Cardiac septum (tissue), 1 donor: ENCODE results near the gene CALHM5. TPM values are rescaled to one million over a fixed set of nuclear protein-coding genes. Genes with fewer than 3 reads are reported as not detected.

Experiments used
- DNase-seq: peaks from one replicate; pipeline ENCODE4 v3.0.0-alpha.2; 2020; ENCODE audit warnings: low spot score
- intact Hi-C: fragments of 100-400 bp; cut with DNase I; formaldehyde crosslinking; loops from one replicate; pipeline ENCODE4 v1.14.0; 2022
- total RNA-seq: library from RNA; stranded (reverse); fragmentation: NEBNext Ultra II Directional; extraction: Animal tissue kit (Norgen Biotek cat#: 25700); gene quantifications from one replicate; pipeline ENCODE4 v1.2.1, GENCODE V29; 2021
- donor health status: DM: no; HTN: no; CAD: no.

The CALHM5 gene
- total RNA-seq, 1 donor from 2014 or later, result 1.7 TPM

GRCh38 chr6:116535109-116535508 lies 23.7 kb downstream of the CALHM5 start:
- DNase-seq, result no peak
- intact Hi-C loops, result loop anchor here (5.0 to 10.0 kb wide), 3 partner anchors 37 to 320 kb away; partner anchors contain the start of gene RWDD1

DNA sequence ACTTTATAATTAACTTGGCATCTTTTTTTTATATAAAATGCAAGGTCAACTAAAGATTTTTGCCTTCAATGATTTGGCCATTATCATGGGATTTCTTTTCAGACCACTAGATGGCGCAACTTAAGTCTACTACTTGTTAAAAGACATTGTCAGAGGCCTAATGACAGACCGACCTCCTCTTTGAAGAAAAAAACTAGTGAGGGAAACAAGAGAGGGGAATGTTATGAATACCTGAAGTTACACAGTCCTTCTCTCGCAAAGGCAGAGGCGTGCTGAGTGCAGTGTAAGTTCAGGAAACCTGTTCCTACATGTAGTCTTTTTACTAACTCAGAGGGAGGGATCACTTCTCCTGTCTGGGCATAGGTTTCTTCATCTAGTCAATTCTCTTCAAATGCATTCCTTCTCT lies 24.8 kb downstream of the CALHM5 start:
- intact Hi-C loops, result loop anchor here (2.0 to 10.0 kb wide), 4 partner anchors 25 to 321 kb away; partner anchors contain the start of gene RWDD1
- no peak for DNase-seq

DNA sequence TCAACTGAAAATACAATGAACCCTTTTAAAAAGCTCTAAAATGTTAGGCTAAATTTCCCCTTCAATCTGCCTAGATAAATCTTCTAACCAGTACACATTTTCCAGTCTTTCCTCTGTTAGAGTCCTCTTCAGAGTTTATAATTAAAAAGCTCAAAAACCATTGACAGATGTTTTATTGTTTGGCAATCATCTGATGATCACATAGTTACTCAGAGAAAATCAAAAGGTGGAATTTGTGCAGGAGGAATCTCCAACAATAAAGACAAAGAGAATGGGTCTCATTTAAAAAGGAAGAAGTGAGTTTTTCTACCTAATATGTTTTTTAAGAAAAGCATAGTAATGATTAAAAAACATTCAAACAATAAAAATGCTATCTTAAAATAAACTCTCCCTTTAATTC lies 31.0 kb downstream of the CALHM5 start:
- intact Hi-C loops, result no loop called here
- no peak for DNase-seq

DNA sequence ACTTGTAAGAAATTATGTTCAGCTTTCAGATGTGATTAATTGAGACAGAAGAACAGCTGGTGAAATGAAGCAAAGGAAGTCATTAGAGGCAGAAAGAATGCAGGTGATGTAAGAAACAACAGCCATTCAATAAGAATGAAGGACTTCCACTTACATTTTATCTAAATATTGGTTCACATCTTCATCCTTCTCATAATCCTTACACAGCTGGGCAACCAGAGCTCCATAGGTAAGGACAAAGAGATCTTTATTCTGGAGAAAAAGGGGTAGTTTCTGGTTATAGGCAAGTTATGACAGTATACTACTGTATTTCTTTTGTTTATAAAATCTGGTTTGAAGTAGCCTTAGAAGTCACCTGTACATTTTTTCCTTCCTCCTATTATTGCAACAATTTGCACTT lies 31.7 kb downstream of the CALHM5 start:
- intact Hi-C loops, result no loop called here
- no peak for DNase-seq

GRCh38 chr6:116545651-116546050 lies 34.2 kb downstream of the CALHM5 start, which contains the start of gene TRAPPC3L:
Gene TRAPPC3L (minus strand): TSS chr6:116545684. CDS start chr6:116545514, 170 bp downstream.
- intact Hi-C loops, result no loop called here

GRCh38 chr6:116547358-116547757 lies 35.9 kb downstream of the CALHM5 start:
- intact Hi-C loops, result no loop called here
- DNase-seq, result no peak

More at GRCh38 chr6:116545651-116546050, 34.2 kb downstream of the CALHM5 start, which contains the start of gene TRAPPC3L:
- DNase-seq, result no peak

DNA sequence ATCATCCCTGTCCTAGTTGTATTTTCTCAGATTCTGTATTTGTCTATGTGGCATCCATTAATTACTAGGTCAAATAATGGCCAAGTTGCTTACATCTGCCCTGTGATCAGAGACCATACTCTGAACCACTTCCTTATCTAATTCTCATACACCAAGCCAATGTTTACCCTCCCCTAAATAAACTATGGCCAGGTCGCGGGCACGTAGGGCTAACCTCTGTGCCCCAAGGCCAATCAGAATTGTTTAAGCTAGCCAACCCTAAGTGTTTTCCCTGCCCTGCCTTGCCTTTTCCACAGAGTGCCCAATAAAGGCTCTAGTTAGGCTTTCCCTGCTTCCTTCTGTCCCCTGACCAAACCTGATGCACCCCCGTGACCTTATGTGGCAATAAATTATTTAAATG lies 39.4 kb downstream of the CALHM5 start:
- intact Hi-C loops, result no loop called here
- no peak for DNase-seq

GRCh38 chr6:116553451-116553850 lies 42.0 kb downstream of the CALHM5 start, which contains the start of gene CALHM4:
Gene CALHM4 (plus strand): TSS chr6:116553751. CDS start chr6:116553794, 43 bp downstream.
- intact Hi-C loops, result no loop called here
- DNase-seq, result no peak

GRCh38 chr6:116556065-116556464 lies 44.6 kb downstream of the CALHM5 start:
- no peak for DNase-seq
- intact Hi-C loops, result no loop called here

DNA sequence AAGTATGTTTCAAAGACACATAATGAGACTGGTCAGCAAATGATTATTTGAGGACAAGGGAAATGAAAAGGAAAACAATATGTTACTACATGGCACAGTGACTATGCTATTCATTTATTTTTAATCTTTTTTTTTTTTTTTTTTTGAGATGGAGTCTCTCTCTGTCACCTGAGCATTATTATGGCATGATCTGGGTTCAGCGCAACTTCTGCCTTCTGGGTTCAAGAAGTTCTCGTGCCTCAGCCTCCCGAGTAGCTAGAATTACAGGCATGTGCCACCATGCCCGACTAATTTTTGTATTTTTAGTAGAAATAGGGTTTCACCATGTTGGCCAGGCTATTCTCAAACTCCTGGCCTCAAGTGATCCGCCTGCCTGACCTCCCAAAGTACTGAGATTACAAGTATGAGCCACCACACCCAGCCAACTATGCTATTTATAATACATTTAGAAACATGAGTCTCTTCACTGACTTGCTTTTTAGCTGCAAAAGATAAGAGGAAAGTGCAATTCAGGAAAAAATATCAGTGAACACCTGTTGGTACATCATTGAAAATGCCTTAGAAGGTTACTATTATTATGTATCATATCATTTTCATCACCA lies 45.5 kb downstream of the CALHM5 start:
- intact Hi-C loops, result no loop called here
- DNase-seq, result no peak

DNA sequence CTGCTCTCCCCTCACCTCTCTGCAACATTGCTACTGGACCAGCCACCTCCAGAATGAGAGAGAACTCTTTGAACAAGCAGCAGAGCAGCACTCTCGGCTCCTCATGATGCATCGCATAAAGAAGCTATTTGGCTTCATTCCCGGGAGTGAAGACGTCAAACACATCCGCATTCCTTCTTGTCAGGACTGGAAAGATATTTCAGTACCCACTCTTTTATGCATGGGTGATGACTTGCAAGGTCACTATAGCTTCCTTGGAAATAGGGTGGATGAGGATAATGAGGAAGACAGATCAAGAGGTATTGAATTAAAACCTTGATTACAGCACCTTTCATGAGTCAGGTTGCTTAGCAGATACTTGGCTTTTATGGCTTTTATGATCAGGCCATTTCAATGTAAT lies 46.5 kb downstream of the CALHM5 start:
- intact Hi-C loops, result no loop called here
- no peak for DNase-seq

GRCh38 chr6:116560130-116560529 lies 48.7 kb downstream of the CALHM5 start:
- intact Hi-C loops, result loop anchor here (2.0 kb wide), 1 partner anchor 23 kb away; no protein-coding TSS in a partner anchor
- DNase-seq, result no peak

DNA sequence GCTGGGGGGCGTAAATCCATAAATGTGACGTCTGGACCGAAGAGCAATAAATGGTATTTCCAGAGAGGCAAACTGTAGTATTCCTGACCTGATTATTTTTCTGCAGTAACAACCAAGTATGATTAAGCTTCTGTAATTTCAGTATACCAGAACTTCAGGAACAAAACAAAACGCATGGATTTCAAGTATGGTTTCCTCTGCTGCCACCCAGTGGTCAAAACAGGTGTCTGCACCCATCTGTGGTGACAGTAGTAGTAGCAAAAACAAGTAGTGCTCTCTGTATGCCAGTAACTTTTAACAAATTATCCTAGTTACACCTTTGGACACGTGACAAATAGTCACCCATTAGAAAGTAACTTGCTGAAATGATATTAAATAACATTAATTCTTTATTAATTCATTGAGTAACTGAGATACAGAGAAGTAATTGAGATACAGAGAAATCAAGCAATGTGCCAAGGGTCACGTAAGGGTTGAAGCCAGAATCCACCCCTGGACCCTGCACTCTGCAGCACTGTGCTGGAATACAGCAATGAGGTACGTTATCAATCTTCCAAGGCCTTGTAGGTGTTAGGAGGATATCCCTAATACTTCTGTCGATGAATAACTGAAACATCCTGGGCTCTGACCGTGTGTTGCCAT lies 50.1 kb downstream of the CALHM5 start:
- intact Hi-C loops, result loop anchor here (2.0 kb wide), 1 partner anchor 25 kb away; no protein-coding TSS in a partner anchor

GRCh38 chr6:116562019-116562403 lies 50.6 kb downstream of the CALHM5 start:
- no peak for DNase-seq
- intact Hi-C loops, result no loop called here

More for the DNA sequence above, 50.1 kb downstream of the CALHM5 start:
- no peak for DNase-seq

- intact Hi-C loops, result no loop called here
These were observed 51.2 kb downstream of the CALHM5 start for GRCh38 chr6:116562614-116563013.

GRCh38 chr6:116563830-116564229 lies 52.4 kb downstream of the CALHM5 start:
- DNase-seq, result no peak
- intact Hi-C loops, result no loop called here

More at GRCh38 chr6:116562614-116563013, 51.2 kb downstream of the CALHM5 start:
- no peak for DNase-seq

GRCh38 chr6:116564311-116564710 lies 52.9 kb downstream of the CALHM5 start:
- no peak for DNase-seq
- intact Hi-C loops, result no loop called here

- DNase-seq, result peak; percentile 78
- intact Hi-C loops, result no loop called here
These were observed 53.8 kb downstream of the CALHM5 start for GRCh38 chr6:116564921-116565872.

- intact Hi-C loops, result no loop called here
- DNase-seq, result no peak
These were observed 56.7 kb downstream of the CALHM5 start for GRCh38 chr6:116568111-116568510.
